Measurements from ENCODE around the gene RFXAP. TPM values are rescaled to one million over a fixed set of nuclear protein-coding genes. Genes with fewer than 3 reads are reported as not detected.
"Not testable (repeated sequence)": the region's sequence is repeated elsewhere in the genome, so short reads cannot be mapped to it uniquely, and the experiment has no call there.

RFXAP gene
- total RNA-seq, result 1.0 and 1.9 TPM in 2 replicates

- DNase-seq, result peak; percentile 93
Observed at GRCh38 chr13:36818804-36819738, at the start of gene RFXAP. RFXAP (plus strand) TSS chr13:36819222; CDS start chr13:36819358, 136 bp downstream.

GRCh38 chr13:36769545-36769944 lies 49.5 kb upstream of the RFXAP start:
- DNase-seq, result no peak

- no peak for DNase-seq
Observed at GRCh38 chr13:36770741-36771140, 48.3 kb upstream of the RFXAP start.

GRCh38 chr13:36772853-36773252 lies 46.2 kb upstream of the RFXAP start:
- DNase-seq, result no peak

- DNase-seq, result no peak
Observed at GRCh38 chr13:36774931-36775330, 44.1 kb upstream of the RFXAP start.

GRCh38 chr13:36776175-36776574 lies 42.8 kb upstream of the RFXAP start:
- DNase-seq, result no peak

GRCh38 chr13:36778083-36778671 lies 40.8 kb upstream of the RFXAP start:
- no peak for DNase-seq

GRCh38 chr13:36783890-36784289 lies 35.1 kb upstream of the RFXAP start:
- DNase-seq, result no peak

- DNase-seq, result not testable (repeated sequence)
Observed at GRCh38 chr13:36786175-36786574, 32.8 kb upstream of the RFXAP start.

GRCh38 chr13:36787181-36787580 lies 31.8 kb upstream of the RFXAP start:
- no peak for DNase-seq

GRCh38 chr13:36788276-36788675 lies 30.7 kb upstream of the RFXAP start:
- no peak for DNase-seq

- DNase-seq, result no peak
Observed at GRCh38 chr13:36789061-36789460, 30.0 kb upstream of the RFXAP start.

- no peak for DNase-seq
Observed at GRCh38 chr13:36789730-36790129, 29.3 kb upstream of the RFXAP start.

GRCh38 chr13:36794706-36795105 lies 24.3 kb upstream of the RFXAP start:
- no peak for DNase-seq

GRCh38 chr13:36795463-36795862 lies 23.6 kb upstream of the RFXAP start:
- DNase-seq, result no peak

GRCh38 chr13:36796052-36796451 lies 23.0 kb upstream of the RFXAP start:
- DNase-seq, result no peak

- no peak for DNase-seq
Observed at GRCh38 chr13:36801035-36801434, 18.0 kb upstream of the RFXAP start.

- DNase-seq, result no peak
Observed at GRCh38 chr13:36804588-36804987, 14.4 kb upstream of the RFXAP start.

GRCh38 chr13:36806102-36806501 lies 12.9 kb upstream of the RFXAP start:
- no peak for DNase-seq

- DNase-seq, result no peak
Observed at GRCh38 chr13:36807616-36808015, 11.4 kb upstream of the RFXAP start.

- no peak for DNase-seq
Observed at GRCh38 chr13:36813225-36813624, 5.8 kb upstream of the RFXAP start.

GRCh38 chr13:36814465-36814864 lies 4.6 kb upstream of the RFXAP start:
- DNase-seq, result peak; percentile 39

GRCh38 chr13:36815062-36815461 lies 4.0 kb upstream of the RFXAP start:
- DNase-seq, result peak; percentile 11
